H54 (cell line): Measurements from ENCODE around the gene APOBEC3C.
"Not testable (repeated sequence)": the region's sequence is repeated elsewhere in the genome, so short reads cannot be mapped to it uniquely, and the experiment has no call there.

Experiments used
- DNase-seq: peaks from one replicate; pipeline ENCODE4 v3.0.0; 2011; ENCODE audit warnings: low spot score, mixed read lengths; ENCODE audit not compliant: insufficient read length
- FAIRE-seq: peaks from 3 replicates; lab custom pipeline; 2011; peaks lifted over from hg19 to GRCh38; lab: Jason Lieb, UNC
- POLR2A ChIP-seq: IDR thresholded peaks from 2 replicates; pipeline ENCODE4 v1.6.1; 2011; ENCODE audit warnings: low read depth, mild to moderate bottlenecking, low read length

APOBEC3C gene

DNA sequence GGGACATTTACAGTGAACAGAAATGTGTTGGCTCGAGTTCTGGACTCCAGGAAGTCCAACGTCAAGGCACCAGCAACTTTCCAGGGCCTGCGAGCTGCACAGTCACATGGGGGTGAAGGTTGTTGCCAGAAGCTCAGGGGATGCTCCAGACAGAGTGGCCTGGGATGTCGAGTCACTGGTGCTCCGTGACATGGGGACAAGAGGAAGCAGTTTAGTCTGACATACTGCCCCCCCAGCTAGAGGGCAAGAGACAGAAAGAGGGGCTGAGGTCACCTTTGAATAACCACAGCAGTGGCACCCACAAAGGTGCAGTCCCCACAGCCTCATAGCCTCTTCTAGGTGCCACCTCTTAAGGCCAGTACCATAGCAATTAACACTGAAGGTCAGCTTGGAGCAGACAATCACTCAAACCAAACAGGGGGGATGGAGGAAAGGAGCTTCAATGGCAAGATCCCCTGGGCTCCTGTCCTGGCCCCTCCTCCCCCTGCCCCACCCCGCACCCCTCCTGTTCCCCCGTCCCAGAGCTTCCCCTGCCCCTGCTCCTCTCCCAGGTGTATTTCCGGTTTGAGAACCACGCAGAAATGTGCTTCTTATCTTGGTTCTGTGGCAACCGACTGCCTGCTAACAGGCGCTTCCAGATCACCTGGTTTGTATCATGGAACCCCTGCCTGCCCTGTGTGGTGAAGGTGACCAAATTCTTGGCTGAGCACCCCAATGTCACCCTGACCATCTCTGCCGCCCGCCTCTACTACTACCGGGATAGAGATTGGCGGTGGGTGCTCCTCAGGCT lies 10.7 kb downstream of the APOBEC3C start:
- DNase-seq (no peak), FAIRE-seq (no peak)
- no peak for TF ChIP-seq POLR2A

DNA sequence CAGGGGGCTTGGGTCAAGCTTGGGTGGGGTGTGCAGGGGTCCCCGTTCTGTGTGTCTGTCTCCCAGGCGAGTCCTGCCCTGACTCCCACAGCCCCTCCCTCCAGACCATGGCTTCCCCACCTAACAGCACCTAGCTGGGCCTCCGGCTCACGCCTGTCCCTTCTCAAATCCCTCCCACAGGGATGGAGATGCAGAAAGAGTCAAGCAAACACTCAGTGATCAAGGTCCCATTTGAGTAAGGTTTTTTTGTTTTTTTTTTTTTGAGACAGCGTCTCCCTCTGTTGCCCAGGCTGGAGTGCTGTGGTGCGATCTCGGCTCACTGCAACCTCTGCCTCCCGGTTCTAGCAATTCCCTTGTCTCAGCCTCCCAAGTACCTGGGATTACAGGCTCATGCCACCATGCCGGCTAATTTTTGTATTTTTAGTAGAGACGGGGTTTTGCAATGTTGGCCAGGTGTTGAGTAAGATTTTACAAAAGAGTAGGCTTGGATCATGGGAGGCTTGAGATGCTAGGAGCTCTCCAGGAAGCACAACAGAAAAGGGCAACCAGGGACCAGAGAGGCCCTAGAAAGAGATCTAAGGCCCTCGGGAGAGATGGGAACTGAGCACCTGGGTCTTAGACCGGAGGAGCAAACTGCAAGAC lies 12.6 kb downstream of the APOBEC3C start:
- DNase-seq, result no peak
- TF ChIP-seq POLR2A, result no peak
- FAIRE-seq, result no peak

DNA sequence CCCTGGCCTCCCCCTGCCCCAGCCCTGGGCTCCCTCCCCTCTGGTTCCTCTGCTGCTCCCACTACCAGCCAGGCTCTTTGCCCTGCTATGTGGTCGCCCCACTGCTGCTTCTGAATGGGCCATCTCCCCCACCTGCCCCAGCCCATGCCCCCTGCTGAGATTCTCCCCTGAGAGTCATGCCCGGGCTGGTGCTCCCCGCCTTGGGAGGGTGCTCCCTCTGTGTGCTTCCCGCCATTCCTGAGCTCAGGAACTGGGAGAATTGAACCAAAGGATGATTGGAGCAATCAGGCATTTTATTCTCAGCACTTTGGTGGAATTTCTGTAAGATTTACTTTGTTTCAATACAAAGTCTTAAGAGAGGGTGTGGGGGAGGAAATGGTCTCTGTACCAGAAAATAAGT lies 13.7 kb downstream of the APOBEC3C start:
- DNase-seq (no peak), FAIRE-seq (no peak)
- no peak for TF ChIP-seq POLR2A

DNA sequence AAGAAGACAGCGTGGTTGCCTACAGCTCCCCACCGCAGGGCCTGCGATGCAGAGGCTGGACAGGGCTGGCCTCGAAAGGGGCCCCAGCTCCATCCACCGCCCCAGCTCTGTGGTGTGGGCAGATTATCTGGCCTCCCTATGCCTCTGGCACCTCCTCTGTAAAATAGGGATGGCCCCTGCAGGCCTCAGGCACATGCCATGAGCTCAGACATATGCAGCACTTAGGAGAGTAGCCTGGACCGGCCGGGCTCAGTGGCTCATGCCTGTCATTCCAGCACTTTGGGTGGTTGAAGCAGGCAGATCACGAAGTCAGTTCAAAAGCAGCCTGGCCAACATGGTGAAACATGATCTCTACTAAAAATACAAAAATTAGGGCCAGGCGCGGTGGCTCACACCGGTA lies 14.2 kb downstream of the APOBEC3C start:
- DNase-seq, result no peak
- no peak for FAIRE-seq
- no peak for TF ChIP-seq POLR2A

DNA sequence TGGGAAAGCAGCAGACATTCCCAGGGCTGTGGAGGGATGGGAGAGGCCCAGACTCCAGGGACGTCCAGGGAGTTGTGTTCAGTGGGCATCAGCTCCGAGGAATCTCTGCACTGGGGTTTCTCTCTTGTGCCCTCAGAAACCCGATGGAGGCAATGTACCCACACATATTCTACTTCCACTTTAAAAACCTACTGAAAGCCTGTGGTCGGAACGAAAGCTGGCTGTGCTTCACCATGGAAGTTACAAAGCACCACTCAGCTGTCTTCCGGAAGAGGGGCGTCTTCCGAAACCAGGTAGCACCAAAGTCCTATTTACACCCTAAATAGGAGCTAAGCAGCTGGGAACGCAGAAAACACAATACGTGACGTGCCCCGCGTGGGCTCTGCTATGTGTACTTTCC lies 15.2 kb downstream of the APOBEC3C start:
- FAIRE-seq (no peak), DNase-seq (no peak)
- TF ChIP-seq POLR2A, result no peak

DNA sequence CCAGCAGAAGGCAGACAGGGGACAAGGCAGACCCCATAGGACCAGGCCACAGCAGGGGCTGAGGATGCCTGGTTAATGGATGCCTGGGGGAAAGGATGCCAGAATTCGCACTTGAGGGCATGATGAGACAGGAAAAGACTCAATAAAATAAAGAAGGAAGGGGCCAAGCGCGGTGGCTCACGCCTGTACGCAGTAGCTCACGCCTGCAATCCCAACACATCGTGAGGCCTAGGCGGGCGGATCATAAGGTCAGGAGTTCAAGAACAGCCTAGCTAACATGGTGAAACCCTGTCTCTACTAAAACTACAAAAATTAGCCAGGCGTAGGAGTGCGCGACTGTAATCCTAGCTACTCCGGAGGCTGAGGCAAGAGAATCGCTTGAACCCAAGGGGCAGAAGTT lies 16.6 kb downstream of the APOBEC3C start:
- FAIRE-seq, result no peak
- TF ChIP-seq POLR2A, result no peak
- no peak for DNase-seq

DNA sequence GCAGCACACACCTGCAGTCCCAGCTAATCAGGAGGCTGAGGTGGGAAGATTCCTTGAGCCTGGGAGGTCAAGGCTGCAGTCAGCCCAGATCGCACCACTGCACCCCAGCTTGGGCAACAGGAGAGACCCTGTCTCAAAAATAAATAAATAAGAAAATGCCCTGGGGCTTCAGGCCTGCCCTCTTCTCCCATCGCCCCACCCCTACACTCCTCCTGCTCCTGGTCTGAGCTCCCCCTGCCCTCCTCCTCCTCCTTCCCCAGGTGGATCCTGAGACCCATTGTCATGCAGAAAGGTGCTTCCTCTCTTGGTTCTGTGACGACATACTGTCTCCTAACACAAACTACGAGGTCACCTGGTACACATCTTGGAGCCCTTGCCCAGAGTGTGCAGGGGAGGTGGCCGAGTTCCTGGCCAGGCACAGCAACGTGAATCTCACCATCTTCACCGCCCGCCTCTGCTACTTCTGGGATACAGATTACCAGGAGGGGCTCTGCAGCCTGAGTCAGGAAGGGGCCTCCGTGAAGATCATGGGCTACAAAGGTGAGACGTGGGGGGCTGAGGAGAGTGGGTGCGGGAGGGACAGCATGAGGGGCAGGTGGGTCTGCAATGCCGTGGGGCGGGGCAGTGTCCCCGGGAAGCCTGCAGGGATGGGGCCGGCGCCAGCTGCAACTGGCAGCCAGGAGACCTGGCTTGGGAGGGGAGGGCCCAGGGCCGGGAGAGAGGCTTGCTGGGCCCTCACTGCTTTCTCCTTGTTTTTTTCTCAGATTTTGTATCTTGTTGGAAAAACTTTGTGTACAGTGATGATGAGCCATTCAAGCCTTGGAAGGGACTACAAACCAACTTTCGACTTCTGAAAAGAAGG lies 17.6 kb downstream of the APOBEC3C start:
- not testable (repeated sequence) for FAIRE-seq, DNase-seq

DNA sequence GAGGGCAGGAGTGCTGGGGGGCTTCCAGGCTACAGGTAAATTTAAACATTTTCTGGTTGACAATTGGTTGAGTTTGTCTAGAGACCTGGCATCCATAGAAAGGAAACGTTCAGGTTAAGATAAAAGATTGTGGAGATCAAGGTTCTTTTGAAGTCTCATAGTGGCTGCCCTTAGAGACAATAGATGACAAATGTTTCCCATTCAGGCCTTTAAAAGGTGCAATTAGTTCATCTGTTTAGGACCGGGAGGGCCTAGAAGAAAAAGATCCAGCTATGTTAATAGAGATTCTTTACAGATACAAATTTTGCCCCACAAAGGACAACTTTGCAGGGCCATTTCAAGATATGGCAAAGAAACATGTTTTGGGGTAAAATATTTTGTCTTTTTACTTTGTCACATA lies 23.0 kb downstream of the APOBEC3C start:
- DNase-seq, FAIRE-seq: not testable (repeated sequence)

DNA sequence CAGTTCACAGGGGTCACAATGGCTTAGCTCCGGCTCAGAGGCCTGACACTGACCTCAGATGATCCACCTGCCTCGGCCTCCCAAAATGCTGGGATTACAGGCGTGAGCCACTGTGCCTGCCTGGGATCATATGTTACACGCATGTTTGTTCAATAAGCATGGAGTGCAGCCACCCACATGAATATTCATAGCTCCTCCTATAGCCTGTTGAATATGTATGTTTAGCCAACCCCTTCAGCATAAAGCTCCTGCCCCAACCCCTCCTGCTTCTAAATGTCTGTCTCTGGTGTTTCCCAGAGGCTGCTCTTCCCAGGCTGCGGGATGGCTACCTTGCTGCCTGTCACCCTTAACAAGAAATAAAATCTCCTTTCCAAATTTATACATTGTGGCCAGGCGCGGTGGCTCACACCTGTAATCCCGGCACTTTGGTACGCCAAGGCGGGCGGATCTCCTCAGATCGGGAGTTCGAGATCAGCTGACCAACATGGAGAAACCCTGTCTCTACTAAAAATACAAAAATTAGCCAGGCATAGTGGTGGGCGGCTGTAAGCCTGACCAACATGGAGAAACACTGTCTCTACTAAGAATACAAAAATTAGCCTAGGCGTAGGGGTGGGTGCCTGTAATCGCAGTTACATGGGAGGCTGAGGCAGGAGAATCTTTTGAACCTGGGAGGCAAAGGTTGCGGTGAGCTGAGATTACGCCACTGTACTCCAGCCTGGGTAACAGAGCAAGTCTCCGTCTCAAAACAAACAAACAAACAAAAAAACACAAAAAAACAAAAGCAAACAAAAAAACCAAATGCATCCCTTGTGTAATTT lies 25.5 kb downstream of the APOBEC3C start:
- no peak for TF ChIP-seq POLR2A
- DNase-seq (no peak), FAIRE-seq (no peak)

DNA sequence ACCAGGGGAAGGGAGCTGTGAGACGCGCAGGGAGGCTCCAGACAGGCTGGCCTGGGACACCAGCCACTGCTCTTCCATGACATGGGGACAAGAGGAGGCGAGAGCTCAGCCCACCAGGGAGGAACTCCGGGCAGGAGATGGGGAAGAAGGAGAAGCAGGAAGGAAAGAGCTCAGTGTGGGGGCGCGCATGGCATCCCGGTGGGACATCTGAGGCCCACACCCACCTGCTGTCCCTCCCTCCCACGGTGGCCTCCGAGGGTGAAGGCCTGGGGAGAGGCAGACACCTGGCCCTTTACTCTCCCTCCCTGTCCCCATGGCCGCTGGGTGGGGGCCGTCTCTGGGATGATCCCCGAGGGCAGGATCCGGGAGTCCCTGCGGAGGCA lies 26.1 kb downstream of the APOBEC3C start:
- FAIRE-seq, DNase-seq: not testable (repeated sequence)

DNA sequence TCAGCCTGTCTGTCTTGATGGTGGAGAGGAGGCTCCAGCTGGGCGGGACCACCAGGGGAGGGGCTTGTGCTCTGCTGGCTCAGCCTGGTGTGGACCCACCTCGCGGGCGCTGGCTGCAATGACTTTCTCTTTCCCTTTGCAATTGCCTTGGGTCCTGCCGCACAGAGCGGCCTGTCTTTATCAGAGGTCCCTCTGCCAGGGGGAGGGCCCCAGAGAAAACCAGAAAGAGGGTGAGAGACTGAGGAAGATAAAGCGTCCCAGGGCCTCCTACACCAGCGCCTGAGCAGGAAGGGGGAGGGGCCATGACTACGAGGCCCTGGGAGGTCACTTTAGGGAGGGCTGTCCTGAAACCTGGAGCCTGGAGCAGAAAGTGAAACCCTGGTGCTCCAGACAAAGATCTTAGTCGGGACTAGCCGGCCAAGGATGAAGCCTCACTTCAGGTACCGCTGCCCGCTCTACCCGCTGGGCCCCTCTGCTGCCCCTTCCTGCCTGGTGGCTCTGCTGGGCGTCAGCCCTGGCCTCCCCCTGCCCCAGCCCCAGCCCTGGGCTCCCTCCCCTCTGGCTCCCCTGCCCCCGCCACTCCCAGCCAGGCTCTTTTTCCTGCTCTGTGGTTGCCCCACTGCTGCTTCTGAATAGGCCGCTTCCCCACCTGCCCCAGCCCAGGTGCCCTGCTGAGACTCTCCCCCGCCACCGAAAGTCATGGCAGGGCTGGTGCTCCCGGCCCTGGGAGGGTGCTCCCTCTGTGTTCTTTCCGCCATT lies 26.7 kb downstream of the APOBEC3C start, which contains the start of gene APOBEC3F:
Gene APOBEC3F, plus strand, starts transcription at position 327 of the 759 bp plus-strand sequence. Its CDS starts 97 bp downstream, at position 424.
- not testable (repeated sequence) for DNase-seq, FAIRE-seq

DNA sequence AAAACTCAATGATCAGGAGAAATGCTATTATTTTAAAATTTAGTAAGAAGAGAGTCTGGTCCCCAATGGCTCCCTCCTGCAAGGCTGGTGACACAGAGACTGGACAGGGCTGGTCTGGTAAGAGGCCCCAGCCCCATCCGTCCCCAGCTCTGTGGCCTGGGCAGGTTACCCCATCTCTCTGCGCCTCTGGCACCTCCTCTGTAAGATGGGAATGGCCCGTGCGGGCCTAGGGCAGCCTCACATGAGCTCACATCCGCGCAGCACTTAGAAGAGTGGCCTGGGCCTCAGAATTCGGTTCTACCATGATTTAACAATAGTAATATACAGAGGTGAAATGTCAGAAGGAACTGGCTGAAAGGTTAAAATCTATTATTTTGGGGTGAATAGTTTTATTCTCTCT lies 27.9 kb downstream of the APOBEC3C start:
- TF ChIP-seq POLR2A, result no peak
- FAIRE-seq (no peak), DNase-seq (no peak)

DNA sequence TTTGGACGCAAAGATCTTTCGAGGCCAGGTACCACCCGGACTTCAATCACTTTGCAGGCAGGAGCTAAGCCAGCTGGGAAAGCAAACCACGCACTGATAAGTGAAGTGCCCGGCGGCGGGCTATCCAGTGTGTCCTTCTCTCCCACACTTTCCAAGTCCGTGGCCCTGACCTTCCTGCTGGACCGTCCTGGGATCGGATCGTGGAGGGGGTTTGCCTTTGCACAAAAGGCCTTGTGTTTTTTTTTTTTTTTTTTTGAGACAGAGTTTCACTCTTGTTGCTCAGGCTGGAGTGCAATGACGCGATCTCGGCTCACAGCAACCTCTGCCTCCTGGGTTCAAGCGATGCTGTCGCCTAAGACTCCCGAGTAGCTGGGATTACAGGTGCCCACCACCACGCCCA lies 29.0 kb downstream of the APOBEC3C start:
- not testable (repeated sequence) for DNase-seq, FAIRE-seq

DNA sequence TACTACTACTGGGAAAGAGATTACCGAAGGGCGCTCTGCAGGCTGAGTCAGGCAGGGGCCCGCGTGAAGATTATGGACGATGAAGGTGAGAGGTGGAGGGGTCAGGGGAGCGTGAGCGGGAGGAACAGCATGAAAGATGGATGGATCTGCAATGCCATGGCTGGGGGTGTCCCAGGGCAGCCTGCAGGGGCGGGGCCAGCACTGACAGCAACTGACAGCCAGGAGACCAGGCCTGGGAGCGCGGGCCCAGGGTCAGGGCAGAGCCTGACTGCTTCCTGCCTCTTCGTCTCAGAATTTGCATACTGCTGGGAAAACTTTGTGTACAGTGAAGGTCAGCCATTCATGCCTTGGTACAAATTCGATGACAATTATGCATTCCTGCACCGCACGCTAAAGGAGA lies 31.1 kb downstream of the APOBEC3C start:
- not testable (repeated sequence) for FAIRE-seq, DNase-seq

DNA sequence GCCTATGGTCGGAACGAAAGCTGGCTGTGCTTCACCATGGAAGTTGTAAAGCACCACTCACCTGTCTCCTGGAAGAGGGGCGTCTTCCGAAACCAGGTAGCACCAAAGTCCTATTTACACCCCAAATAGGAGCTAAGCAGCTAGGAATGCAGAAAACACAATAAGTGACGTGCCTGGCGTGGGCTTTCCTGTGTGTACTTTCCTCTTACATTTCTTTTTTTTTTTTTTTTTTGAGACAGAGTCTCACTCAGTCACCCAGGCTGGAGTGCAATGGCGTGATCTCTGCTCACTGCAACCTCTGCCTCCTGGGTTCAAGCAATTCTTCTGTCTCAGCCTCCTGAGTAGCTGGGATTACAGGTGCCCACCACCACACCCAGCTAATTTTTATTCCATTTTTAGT lies 35.4 kb downstream of the APOBEC3C start:
- FAIRE-seq, result not testable (repeated sequence)

DNA sequence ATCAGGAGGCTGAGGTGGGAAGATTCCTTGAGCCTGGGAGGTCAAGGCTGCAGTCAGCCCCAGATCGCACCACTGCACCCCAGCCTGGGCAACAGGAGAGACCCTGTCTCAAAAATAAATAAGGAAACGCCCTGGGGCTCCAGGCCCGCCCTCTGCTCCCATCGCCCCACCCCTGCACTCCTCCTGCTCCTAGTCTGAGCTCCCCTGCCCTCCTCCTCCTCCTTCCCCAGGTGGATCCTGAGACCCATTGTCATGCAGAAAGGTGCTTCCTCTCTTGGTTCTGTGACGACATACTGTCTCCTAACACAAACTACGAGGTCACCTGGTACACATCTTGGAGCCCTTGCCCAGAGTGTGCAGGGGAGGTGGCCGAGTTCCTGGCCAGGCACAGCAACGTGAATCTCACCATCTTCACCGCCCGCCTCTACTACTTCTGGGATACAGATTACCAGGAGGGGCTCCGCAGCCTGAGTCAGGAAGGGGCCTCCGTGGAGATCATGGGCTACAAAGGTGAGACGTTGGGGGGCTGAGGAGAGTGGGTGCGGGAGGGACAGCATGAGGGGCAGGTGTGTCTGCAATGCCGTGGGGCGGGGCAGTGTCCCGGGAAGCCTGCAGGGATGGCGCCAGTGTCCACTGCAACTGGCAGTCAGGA lies 37.9 kb downstream of the APOBEC3C start:
- FAIRE-seq, DNase-seq: not testable (repeated sequence)

More for the DNA sequence above, 35.4 kb downstream of the APOBEC3C start:
- DNase-seq, result not testable (repeated sequence)
